Left lobe of liver (tissue), 2 donors: ENCODE results near the gene GATAD2A. TPM values are rescaled to one million over a fixed set of nuclear protein-coding genes. Genes with fewer than 3 reads are reported as not detected.
A peak's percentile ranks its signal among the peaks of the same experiment; 100 is the strongest.

ENCODE experiments used
- ATAC-seq: fragments of 200-7000 bp; cut with Tn5 transposase; one replicate; pipeline ENCODE4 v1.9.1; 2020; ENCODE audit warnings: mild to moderate bottlenecking, moderate library complexity
- DNase-seq: peaks from one replicate; pipeline ENCODE4 v3.0.0-alpha.2; 2020; ENCODE audit warnings: low spot score
- total RNA-seq: library from RNA; stranded (reverse); gene quantifications from one replicate; pipeline ENCODE4 v1.2.1, GENCODE V29; 2021
- donor health status: DM: no; HTN: no; CAD: no; lungs with moderate emphysema.
- donor health status: DM: no; HTN: yes; CAD: no.

The GATAD2A gene
- total RNA-seq, 1 donor from 2014 or later = 36.1 TPM

GRCh38 chr19:19527674-19528625, 122.5 kb downstream of the GATAD2A start:
- ATAC-seq (no peak), DNase-seq (no peak)

GRCh38 chr19:19528721-19529490, 123.4 kb downstream of the GATAD2A start, which contains the start of gene YJEFN3:
Gene YJEFN3, plus strand, starts transcription at chr19:19528911. Its CDS starts 22 bp downstream, at chr19:19528933.
- no peak for ATAC-seq
- no peak for DNase-seq

GRCh38 chr19:19529783-19530422, 124.4 kb downstream of the GATAD2A start:
- no peak for ATAC-seq

DNA sequence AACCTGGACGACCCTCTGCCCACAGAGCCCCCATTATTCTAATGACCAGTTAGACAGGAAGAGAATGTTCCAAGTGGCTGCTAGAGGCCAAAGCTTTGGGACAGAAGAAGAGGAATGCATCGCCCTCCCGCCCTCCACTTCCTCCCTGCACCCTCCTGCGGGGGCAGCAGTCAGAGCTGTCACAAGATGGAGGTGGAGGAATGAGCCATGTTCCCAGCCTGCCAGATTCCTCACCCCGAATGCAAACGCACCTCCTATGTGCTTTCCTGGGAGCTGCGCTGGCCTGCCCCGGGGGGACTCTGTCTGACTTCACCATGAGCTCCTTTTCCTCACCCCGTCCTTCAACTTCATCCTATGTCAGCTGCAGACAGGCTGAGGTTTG, 124.9 kb downstream of the GATAD2A start:
- DNase-seq (no peak), ATAC-seq (no peak)

More at GRCh38 chr19:19529783-19530422, 124.4 kb downstream of the GATAD2A start:
- no peak for DNase-seq

GRCh38 chr19:19530889-19531288, 125.4 kb downstream of the GATAD2A start:
- ATAC-seq (no peak), DNase-seq (no peak)

DNA sequence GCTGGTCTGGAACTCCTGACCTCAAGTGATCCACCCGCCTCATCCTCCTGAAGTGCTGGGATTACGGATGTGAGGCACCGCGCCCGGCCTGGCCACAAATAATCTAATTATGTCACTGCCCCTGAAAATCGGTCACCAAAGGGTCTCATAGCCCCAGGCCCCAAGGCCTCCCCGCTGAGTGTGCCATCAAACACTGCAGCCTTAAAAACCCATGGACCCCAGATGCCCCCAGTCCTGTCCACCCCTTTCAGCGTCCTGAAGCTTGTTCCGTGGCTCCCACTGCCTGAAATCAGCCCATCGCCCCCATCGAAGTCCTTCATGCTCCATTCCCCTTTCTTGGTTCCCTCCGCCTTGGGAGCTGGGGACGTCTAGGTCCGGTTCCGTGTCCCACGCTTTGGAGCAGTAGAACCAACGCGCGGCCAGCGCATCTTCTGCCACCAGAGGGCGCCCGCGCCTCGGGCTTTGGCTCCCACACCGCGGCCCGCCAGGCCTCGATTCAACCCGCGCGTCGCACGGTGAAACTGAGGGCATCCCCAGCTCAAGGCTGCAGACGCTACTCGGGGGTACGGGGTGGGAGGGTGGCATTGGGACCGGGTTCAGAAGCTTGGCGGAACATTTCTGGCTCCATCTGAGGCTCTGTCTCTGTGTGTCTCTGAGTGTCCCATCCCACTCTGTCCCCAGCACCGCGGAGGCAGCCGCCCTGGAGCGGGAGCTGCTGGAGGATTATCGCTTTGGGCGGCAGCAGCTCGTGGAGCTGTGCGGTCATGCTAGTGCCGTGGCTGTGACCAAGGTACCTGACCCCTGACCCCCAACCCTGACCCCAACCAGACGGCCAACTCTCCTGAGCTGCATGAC, 126.7 kb downstream of the GATAD2A start:
- ATAC-seq (peak; percentile 88), DNase-seq (peak; percentile 79)

DNA sequence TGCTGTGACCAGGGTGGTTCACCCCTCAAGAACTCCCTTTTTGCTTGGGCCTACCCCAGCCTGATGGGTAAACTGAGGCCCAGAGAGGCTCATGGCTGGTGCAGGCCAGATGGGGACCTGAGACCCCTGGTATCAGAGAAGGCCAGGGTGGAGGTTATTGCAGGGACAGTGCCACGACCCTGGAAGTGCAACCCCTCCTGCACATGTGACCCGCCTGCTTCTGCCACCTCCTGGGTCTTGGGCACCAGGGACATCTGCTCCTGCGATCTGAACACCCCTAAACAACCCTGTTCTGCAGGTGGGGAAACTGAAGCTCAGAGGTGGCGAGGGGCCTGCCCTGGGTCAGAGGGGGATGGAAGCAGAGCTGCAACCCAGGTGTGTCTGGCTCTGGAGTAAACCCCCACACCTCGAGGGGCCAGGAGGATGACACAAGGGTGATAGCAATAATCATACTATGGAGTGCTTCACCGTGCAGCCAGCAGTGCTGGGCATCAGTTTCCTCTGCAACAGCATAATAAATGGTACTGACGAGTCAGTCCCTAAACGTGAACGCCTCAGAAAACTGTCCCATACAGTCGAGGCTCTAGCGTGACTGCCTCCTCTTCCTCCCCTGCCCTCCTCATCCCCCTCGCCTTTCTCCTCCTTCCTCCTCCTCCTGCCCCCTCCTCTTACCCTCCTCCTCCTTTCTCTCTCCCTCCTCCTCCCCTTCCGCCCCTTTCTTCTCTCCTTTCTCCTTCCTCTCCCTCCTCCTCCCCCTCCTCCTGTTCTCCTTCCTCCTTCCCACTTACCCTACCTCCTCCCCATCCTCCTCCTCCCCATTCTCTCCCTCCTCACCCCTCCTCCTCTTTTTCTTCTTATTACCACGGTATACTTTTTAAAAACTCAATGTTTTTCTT, 127.6 kb downstream of the GATAD2A start:
- no peak for DNase-seq
- no peak for ATAC-seq

- ATAC-seq (no peak), DNase-seq (no peak)
Measured at GRCh38 chr19:19533841-19534240, 128.4 kb downstream of the GATAD2A start.

DNA sequence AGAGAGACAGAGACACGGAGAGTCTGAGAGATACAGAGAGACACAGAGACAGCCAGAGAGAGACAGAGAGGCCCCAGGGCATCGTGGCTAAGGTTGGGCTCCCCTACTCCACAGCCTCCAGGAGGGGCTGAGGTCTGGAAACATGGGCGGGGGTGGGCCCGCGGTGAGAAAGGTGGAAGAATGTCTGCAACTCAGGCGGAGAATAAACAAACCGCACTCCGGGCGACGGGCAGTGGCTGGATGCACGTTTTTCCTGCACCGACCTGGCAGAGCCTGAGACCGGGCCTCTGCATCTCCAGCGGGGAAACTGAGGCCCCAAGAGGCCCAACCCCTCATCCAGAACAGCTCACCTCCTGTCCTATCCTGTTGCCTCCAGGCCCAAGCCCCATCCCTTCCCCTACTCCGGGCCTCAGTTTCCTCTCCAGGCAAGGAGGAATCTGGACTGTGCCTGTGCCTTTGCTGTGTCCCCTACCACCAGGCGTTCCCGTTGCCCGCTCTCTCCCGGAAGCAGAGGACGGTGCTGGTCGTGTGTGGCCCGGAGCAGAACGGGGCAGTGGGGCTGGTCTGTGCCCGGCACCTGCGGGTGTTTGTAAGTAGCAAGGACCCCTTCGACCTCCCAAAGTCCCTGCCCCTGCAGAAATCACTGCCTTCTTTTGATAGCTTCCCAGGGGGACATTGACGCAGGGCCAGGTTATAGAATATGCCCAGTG, 129.2 kb downstream of the GATAD2A start:
- no peak for DNase-seq
- ATAC-seq = no peak

GRCh38 chr19:19535311-19536191, 130.1 kb downstream of the GATAD2A start:
- ATAC-seq (no peak), DNase-seq (no peak)

DNA sequence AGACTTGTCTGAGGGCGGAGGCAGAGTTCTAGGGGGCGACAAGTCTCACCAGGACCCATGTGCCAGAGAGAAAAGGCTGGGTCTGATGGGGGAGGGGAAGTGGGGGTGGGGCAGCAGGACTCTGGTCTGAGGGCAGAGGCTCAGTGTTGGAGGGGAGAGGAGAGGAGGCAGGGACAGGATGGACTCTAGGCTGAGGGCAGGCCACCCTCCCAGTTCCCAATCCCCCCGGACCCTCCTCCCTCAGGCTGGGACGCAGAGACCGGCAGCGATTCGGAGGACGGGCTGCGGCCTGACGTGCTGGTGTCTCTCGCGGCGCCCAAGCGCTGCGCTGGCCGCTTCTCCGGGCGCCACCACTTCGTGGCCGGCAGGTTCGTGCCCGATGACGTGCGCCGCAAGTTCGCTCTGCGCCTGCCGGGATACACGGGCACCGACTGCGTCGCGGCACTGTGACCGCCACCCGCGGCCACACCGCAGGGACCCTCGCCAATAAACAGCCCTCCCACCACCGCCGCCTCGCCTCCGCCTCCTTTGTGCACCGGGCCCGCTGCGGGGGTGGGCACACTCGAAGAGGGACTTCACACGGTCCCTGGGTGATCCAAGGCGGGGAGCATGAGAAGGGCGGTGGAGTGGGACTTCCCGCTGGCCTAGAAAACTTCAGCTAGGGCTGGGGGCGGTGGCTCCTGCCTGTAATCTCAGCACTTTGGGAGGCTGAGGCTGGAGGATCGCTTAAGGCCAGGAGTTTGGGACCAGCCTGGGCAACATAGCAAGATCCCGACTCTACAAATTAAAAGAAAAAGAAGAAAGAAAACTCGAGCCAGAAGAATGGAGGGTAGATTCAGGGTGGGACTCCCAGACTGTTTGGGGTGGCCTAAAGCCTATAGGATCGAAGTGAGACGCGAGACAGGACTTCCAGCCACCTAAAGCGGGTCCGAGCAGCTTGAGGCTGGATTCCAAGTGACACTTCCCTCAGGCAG, 131.9 kb downstream of the GATAD2A start:
- no peak for ATAC-seq
- DNase-seq = no peak

- ATAC-seq = peak; percentile 18
- no peak for DNase-seq
Measured at GRCh38 chr19:19538061-19538784, 132.7 kb downstream of the GATAD2A start, which contains the start of gene CILP2. Gene CILP2, plus strand, starts transcription at chr19:19538265. Its CDS starts 85 bp downstream, at chr19:19538350.

DNA sequence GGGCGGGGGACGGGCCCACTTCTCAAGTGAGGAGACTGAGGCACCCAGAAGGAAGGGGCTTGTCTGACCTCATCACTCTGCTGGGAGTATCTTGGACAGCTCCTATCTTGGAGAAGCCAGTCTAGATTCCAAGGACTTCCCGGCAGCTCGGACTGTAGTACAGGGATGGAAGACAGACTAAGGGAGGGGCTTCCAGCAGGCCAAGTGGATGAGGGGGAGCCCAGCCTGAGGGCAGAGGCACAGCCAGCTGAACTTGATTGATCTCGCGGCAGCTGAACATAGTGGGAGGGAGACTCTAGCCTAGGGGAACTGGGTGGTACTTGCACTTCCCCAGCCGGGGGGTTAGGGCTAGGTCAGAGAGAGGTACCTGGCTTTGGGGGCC, 133.3 kb downstream of the GATAD2A start:
- DNase-seq (no peak), ATAC-seq (no peak)

- DNase-seq (no peak), ATAC-seq (no peak)
Measured at GRCh38 chr19:19539698-19540063, 134.2 kb downstream of the GATAD2A start.

DNA sequence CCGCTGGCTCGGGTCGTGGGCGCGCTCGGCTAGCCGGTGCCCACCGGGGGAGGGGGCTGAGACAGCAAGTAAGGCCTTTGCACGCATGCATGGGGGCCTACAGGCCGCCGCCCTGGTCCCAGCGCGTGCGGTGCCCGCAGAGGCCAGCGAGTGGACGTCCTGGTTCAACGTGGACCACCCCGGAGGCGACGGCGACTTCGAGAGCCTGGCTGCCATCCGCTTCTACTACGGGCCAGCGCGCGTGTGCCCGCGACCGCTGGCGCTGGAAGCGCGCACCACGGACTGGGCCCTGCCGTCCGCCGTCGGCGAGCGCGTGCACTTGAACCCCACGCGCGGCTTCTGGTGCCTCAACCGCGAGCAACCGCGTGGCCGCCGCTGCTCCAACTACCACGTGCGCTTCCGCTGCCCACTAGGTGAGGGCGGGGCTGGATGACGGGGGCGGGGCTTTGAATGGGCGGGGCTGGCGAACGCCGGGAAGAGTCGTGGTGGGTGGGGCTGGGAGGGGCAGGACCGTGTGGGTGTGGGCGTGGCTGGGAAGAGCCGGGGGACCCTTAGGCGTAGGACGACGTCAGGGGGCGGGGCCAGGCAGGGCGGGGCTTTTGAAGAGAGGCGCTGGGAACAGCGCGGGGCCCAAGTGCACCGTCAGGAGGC, 134.7 kb downstream of the GATAD2A start:
- ATAC-seq (no peak), DNase-seq (no peak)
